GM21717 (cell line): ENCODE results near the gene FITM1.
"Not testable (repeated sequence)": the region's sequence is repeated elsewhere in the genome, so short reads cannot be mapped to it uniquely, and the experiment has no call there.

Experiments
- ATAC-seq: cut with Tn5 transposase; IDR thresholded peaks from one replicate; pipeline ENCODE4 v1.9.1; 2021; ENCODE audit warnings: mild to moderate bottlenecking, moderate library complexity; ENCODE audit not compliant: unreplicated experiment

FITM1 gene

GRCh38 chr14:24096545-24097181, 33.8 kb upstream of the FITM1 start:
- ATAC-seq, result no peak

DNA sequence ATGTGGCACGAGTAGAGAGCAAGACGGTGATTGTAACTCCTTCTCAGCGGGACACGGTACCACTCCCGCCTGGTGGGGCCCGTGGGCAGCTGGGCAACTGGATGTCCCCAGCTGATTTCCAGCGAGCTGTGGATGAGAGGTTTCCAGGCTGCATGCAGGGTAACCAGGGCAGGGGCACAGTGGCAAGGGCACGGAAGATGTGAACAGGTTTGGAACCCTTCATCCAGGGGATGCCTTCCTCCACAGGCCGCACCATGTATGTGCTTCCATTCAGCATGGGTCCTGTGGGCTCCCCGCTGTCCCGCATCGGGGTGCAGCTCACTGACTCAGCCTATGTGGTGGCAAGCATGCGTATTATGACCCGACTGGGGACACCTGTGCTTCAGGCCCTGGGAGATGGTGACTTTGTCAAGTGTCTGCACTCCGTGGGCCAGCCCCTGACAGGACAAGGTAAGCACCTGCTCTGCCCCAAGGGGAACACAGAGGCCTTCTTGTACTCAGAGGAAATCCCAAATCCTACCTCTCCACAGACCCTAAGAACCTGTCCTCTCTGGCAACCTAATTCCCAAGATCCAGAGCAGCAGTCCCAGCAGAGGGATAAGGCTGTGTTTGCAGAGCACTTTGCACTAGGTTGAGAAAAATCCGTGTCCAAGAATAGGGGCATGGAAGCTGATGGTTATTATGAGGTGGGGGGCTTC, 32.1 kb upstream of the FITM1 start:
- ATAC-seq, result no peak

GRCh38 chr14:24098927-24099813, 31.3 kb upstream of the FITM1 start:
- no peak for ATAC-seq

DNA sequence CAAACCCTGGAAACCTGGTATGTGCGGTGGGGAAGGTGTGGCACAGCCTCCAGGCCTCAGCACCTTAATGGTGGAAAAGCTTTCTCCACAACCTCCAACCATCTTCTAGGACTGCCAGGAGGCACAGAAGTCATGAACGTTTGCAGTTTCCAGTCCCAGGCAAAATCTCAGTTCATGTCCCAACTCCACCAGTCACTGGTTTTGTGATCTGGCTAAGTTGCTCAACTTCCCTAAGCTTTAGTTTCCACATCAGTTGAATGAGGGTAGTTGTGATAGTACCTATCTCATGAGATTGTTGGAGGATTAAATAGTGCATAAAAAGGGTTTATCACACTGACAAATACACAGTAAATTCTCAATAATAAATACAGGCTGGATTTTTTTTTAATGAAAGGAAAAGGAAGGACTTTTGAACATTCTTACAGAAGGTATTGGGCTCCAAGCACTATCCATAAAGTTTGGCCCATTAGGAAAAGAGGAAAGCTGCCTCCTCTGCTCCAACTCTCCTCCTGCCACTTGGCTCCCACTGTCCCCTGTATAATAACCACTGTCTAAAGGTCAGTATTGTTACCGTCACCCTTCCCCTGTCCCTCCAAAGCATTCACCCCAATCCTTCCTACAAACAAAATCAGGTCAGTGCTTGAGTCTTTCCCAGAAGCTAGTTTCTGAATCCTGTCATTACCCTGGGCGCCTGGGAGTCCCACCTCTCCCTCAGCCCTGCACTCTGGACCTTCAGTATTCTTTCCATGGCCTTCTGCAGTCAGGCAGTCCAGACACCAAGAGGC, 30.1 kb upstream of the FITM1 start:
- no peak for ATAC-seq

- no peak for ATAC-seq
Observed at GRCh38 chr14:24100982-24101494, 29.4 kb upstream of the FITM1 start.

GRCh38 chr14:24102357-24103048, 28.0 kb upstream of the FITM1 start:
- ATAC-seq, result no peak

DNA sequence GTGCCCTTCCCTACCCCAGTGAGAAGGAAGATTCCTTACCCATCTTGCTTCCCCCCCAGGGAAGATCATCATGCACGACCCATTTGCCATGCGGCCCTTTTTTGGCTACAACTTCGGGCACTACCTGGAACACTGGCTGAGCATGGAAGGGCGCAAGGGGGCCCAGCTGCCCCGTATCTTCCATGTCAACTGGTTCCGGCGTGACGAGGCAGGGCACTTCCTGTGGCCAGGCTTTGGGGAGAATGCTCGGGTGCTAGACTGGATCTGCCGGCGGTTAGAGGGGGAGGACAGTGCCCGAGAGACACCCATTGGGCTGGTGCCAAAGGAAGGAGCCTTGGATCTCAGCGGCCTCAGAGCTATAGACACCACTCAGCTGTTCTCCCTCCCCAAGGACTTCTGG, 27.0 kb upstream of the FITM1 start:
- no peak for ATAC-seq

GRCh38 chr14:24105609-24106239, 24.7 kb upstream of the FITM1 start:
- not testable (repeated sequence) for ATAC-seq

- ATAC-seq, result no peak
Observed at GRCh38 chr14:24106672-24107271, 23.7 kb upstream of the FITM1 start.

DNA sequence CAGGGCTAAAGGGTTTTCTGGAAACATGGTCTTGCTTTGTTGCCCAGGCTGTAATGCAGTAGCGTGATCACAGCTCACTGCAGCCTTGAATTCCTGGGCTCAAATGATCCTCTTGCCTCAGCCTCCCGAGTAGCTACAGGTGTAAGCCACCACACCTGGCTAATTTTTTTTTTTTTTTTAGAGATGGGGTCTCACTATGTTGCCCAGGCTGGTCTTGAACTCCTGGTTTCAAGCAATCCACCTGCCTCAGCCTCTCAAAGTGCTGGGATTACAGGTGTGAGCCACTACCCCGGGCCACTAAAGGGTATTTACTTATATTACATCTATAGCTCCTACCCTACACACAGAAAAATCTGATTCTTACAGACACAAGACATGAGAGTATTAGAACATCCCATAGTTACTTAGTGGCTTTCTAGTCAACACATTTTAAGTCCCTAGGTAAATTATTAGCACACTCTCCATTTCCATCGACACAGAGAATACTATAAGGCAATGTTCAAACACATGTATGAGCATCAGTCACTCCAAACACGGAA, 22.1 kb upstream of the FITM1 start:
- no peak for ATAC-seq

DNA sequence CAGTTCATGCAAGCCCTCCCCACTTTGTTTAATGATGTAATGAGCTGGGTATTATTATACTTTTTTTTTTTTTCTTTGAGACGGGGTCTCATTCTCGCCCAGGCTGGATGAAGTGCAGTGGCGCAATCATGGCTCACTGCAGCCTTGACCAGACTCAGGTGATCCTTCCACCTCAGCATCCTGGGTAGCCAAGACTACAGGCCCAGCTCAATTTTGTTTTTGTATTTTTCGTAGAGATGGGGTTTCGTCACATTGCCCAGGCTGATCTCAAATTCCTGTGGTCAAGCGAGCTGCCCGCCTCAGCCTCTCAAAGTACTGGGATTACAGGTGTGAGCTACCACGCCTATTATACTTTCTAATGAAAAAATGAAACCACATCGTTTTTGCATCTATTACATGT, 20.4 kb upstream of the FITM1 start:
- no peak for ATAC-seq

DNA sequence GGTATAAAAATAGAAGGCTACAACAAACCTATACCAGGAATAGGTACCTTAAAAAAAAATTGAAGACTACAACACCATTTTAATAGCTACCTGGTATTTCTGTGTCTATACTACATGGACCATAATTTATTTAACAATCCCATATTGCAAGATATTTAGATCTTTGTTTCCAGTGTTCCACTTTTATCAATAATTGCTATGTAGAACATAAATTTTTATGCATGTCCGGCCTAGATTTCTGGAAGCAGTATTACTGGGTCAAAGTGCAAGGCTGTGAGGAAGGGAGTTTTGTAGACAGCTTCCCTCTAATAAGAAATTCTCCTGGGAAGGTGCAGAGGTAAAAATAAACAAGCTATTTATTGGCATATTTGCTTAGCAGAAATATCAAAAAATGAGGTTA, 19.9 kb upstream of the FITM1 start:
- ATAC-seq, result no peak

- no peak for ATAC-seq
Observed at GRCh38 chr14:24113379-24113800, 17.1 kb upstream of the FITM1 start.

- ATAC-seq, result peak; percentile 31
Observed at GRCh38 chr14:24113801-24114531, 16.5 kb upstream of the FITM1 start.

DNA sequence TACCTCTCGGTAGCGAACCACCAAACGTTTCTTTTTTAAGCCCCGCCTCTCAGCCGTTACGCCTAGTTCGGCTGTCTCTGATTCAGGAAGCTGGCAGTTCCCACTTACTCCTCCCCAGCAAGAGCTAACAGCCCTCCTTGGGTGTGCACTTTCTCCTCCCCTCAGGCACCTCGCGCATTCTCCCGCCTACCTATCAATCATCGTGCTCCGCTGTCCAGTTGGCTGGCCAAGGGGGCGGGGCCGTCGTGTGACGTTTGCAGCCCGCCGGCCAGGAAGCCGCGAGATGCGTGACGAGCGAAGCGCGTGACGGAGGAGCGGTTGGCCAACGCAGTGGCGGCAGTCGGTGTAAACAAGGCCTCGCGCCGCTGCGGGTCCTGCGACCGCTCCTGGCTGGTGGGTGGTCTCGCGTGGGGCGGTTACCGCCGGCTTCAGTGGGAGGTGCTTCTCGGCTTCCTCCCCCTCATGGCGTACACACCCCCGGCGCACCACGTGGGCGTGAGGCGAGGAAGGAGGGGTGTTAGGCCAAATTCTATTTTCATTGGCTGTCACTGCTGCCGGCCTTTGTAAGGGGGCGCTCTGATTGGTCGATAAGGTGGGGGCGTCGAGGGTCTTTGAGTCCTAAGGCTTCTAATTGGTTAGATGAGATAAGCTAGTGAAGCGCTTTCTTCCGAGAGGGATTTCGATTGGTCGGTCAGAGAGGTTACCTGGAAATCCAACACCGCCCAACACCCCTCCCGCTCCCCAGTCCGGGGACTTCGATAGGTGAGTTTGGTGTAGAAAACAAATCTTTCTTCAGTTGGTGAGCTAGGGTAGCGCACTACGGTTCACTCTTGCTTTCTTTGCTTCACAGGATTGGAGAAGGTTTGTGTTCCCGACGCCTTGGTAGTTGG, 15.7 kb upstream of the FITM1 start, which contains the start of the genes DCAF11 and NRL:
DCAF11 (plus strand) TSS at position 246 of the 890 bp plus-strand sequence. CDS start 818 bp downstream, outside the sequence.
NRL (minus strand) TSS at position 418 of the 890 bp plus-strand sequence. CDS start 32,101 bp downstream, outside the sequence.
- ATAC-seq, result peak; percentile 81

GRCh38 chr14:24115422-24116127, 14.9 kb upstream of the FITM1 start:
- ATAC-seq, result no peak
